HG02759 (cell line): Measurements from ENCODE around the gene RNU5B-1.
"Not testable (repeated sequence)": the region's sequence is repeated elsewhere in the genome, so short reads cannot be mapped to it uniquely, and the experiment has no call there.

ENCODE experiments used
- ATAC-seq: cut with Tn5 transposase; IDR thresholded peaks from one replicate; pipeline ENCODE4 v1.9.1; 2021; ENCODE audit warnings: mild to moderate bottlenecking, moderate library complexity; ENCODE audit not compliant: unreplicated experiment

Gene RNU5B-1

GRCh38 chr15:65339920-65340319 is 35.4 kb downstream of the RNU5B-1 start:
- no peak for ATAC-seq

- no peak for ATAC-seq
These were observed 38.0 kb downstream of the RNU5B-1 start for GRCh38 chr15:65342493-65342892.

GRCh38 chr15:65343374-65343981 is 39.0 kb downstream of the RNU5B-1 start:
- no peak for ATAC-seq

- no peak for ATAC-seq
These were observed 39.9 kb downstream of the RNU5B-1 start for GRCh38 chr15:65344214-65344913.

GRCh38 chr15:65344914-65345275 is 40.4 kb downstream of the RNU5B-1 start:
- no peak for ATAC-seq

- ATAC-seq, result no peak
These were observed 42.5 kb downstream of the RNU5B-1 start for GRCh38 chr15:65346856-65347598.

GRCh38 chr15:65347756-65348155 is 43.3 kb downstream of the RNU5B-1 start:
- not testable (repeated sequence) for ATAC-seq

- ATAC-seq, result no peak
These were observed 44.9 kb downstream of the RNU5B-1 start for GRCh38 chr15:65349338-65349737.

GRCh38 chr15:65351972-65352371 is 47.5 kb downstream of the RNU5B-1 start:
- not testable (repeated sequence) for ATAC-seq
